IMR-90 (cell line): ENCODE results near the gene VCPKMT. TPM values are rescaled to one million over a fixed set of nuclear protein-coding genes. Genes with fewer than 3 reads are reported as not detected.

Source experiments
- ATAC-seq: fragments of 200-7000 bp; cut with Tn5 transposase; 2 replicates; pipeline ENCODE4 v1.9.1; 2020; ENCODE audit warnings: low read depth, mild to moderate bottlenecking, moderate library complexity
- BruUV-seq: library from RNA; stranded (reverse); fragments of 400-500 nt; replicated peaks from 2 replicates; lab custom pipeline; 2021; lab: Mats Ljungman, UMichigan
- CTCF ChIA-PET: fragments of 300-600 bp; formaldehyde crosslinking; extraction: SDS; loops from one replicate; lab custom pipeline; 2021; ENCODE audit warnings: antibody characterized with exemption; lab: Yijun Ruan, JAX
- POLR2A ChIA-PET: fragments of 300-600 bp; sonication (Branson Sonifier 250); formaldehyde crosslinking; loops from one replicate; lab custom pipeline; 2022; ENCODE audit warnings: antibody characterized with exemption; ENCODE audit not compliant: unreplicated experiment; lab: Charles Lee
- DNase-seq: peaks from one replicate; pipeline ENCODE4 v3.0.0; 2013
- H2AFZ ChIP-seq: replicated peaks from 2 replicates; pipeline ENCODE3; 2013; ENCODE audit warnings: low read length, mild to moderate bottlenecking; ENCODE audit not compliant: poor library complexity
- H2AK5ac ChIP-seq: 2 replicates; pipeline ENCODE4 v1.6.1; 2013; ENCODE audit warnings: low read depth, low read length, inconsistent platforms
- H2AK9ac ChIP-seq: replicated peaks from 2 replicates; pipeline ENCODE3; 2013; ENCODE audit warnings: mild to moderate bottlenecking, low read depth, low read length, moderate library complexity; ENCODE audit not compliant: poor library complexity
- H2BK120ac ChIP-seq: 2 replicates; pipeline ENCODE4 v1.6.1; 2013; ENCODE audit warnings: low read depth, low read length, inconsistent platforms
- H2BK15ac ChIP-seq: 3 replicates; pipeline ENCODE4 v1.6.1; 2013; ENCODE audit warnings: low read depth, low read length, inconsistent platforms
- H2BK20ac ChIP-seq: 2 replicates; pipeline ENCODE4 v1.6.1; 2013; ENCODE audit warnings: low read depth, mild to moderate bottlenecking, inconsistent platforms, low read length, moderate library complexity
- H2BK5ac ChIP-seq: 2 replicates; pipeline ENCODE4 v1.6.1; 2013; ENCODE audit warnings: mild to moderate bottlenecking, low read depth, low read length, inconsistent platforms; ENCODE audit not compliant: poor library complexity, severe bottlenecking
- H3K14ac ChIP-seq: replicated peaks from 2 replicates; pipeline ENCODE4 v1.6.1; 2013; ENCODE audit warnings: low read depth, low read length, inconsistent platforms
- H3K18ac ChIP-seq: 2 replicates; pipeline ENCODE4 v1.6.1; 2013; ENCODE audit warnings: low read depth, low read length, control low read depth
- H3K23ac ChIP-seq: 2 replicates; pipeline ENCODE4 v1.6.1; 2013; ENCODE audit warnings: low read depth, low read length, inconsistent platforms
- H3K27ac ChIP-seq: 2 replicates; pipeline ENCODE4 v1.5.1; 2013; ENCODE audit warnings: mild to moderate bottlenecking, control low read depth, low read length; ENCODE audit not compliant: insufficient read depth
- H3K27me3 ChIP-seq: 2 replicates; pipeline ENCODE4 v1.6.1; 2013; ENCODE audit warnings: low read length; ENCODE audit not compliant: control insufficient read depth, insufficient read depth
- H3K36me3 ChIP-seq: 2 replicates; pipeline ENCODE4 v1.6.1; 2013; ENCODE audit warnings: low read length, mixed read lengths; ENCODE audit not compliant: control insufficient read depth, insufficient read depth
- H3K4ac ChIP-seq: 2 replicates; pipeline ENCODE4 v1.6.1; 2013; ENCODE audit warnings: low read depth, low read length, inconsistent platforms
- H3K4me1 ChIP-seq: 2 replicates; pipeline ENCODE4 v1.6.1; 2013; ENCODE audit warnings: low read length, mixed read lengths; ENCODE audit not compliant: control insufficient read depth, insufficient read depth
- H3K4me2 ChIP-seq: 2 replicates; pipeline ENCODE4 v1.6.1; 2013; ENCODE audit warnings: low read depth, mild to moderate bottlenecking, control low read depth, low read length, moderate library complexity
- H3K4me3 ChIP-seq: 2 replicates; pipeline ENCODE4 v1.5.1; 2013; ENCODE audit warnings: low read depth, mild to moderate bottlenecking, control low read depth, low read length, moderate library complexity; ENCODE audit not compliant: insufficient read depth
- H3K56ac ChIP-seq: 2 replicates; pipeline ENCODE4 v1.6.1; 2013; ENCODE audit warnings: low read length, inconsistent platforms; ENCODE audit not compliant: insufficient read depth; ENCODE audit errors: extremely low read depth
- H3K79me1 ChIP-seq, 2 experiments: 2 replicates each; pipeline ENCODE4 v1.6.1; 2013; ENCODE audit warnings: low read length in 2 of 2, inconsistent platforms in 1 of 2, low read depth in 1 of 2
- H3K9ac ChIP-seq: 2 replicates; pipeline ENCODE4 v1.6.1; 2013; ENCODE audit warnings: low read depth, low read length, control low read depth
- H3K9me1 ChIP-seq: 2 replicates; pipeline ENCODE4 v1.6.1; 2013; ENCODE audit warnings: low read length, inconsistent platforms; ENCODE audit not compliant: insufficient read depth
- H3K9me3 ChIP-seq: 2 replicates; pipeline ENCODE4 v1.6.1; 2013; ENCODE audit warnings: low read length; ENCODE audit not compliant: control insufficient read depth, insufficient read depth
- H4K20me1 ChIP-seq: 2 replicates; pipeline ENCODE4 v1.6.1; 2013; ENCODE audit warnings: low read length, inconsistent platforms; ENCODE audit not compliant: insufficient read depth
- H4K5ac ChIP-seq: 2 replicates; pipeline ENCODE4 v1.6.1; 2013; ENCODE audit warnings: mild to moderate bottlenecking, low read depth, low read length, control low read depth
- H4K8ac ChIP-seq, 2 experiments: 2 replicates each; pipeline ENCODE4 v1.6.1; 2013; ENCODE audit warnings: low read depth in 2 of 2, low read length in 2 of 2, control low read depth in 1 of 2, inconsistent platforms in 1 of 2
- H4K91ac ChIP-seq: 2 replicates; pipeline ENCODE4 v1.6.1; 2013; ENCODE audit warnings: low read depth, low read length, inconsistent platforms; ENCODE audit not compliant: insufficient read depth
- CEBPB ChIP-seq: IDR thresholded peaks from 2 replicates; pipeline ENCODE4 v1.6.1; 2012; ENCODE audit warnings: low read depth, low read length, improper control_type of control experiment
- FOS ChIP-seq: fragments of 150-350 bp; IDR thresholded peaks from 2 replicates; pipeline ENCODE4 v1.6.1; 2016; ENCODE audit warnings: low read depth, low read length
- MXI1 ChIP-seq: IDR thresholded peaks from 2 replicates; pipeline ENCODE4 v1.6.1; 2012; ENCODE audit warnings: low read depth, mild to moderate bottlenecking, low read length, moderate library complexity, borderline replicate concordance
- POLR2A ChIP-seq: IDR thresholded peaks from 2 replicates; pipeline ENCODE4 v1.6.1; 2012; ENCODE audit warnings: mild to moderate bottlenecking, low read depth, low read length
- RAD21 ChIP-seq: IDR thresholded peaks from 2 replicates; pipeline ENCODE4 v1.6.1; 2012; ENCODE audit warnings: low read length, improper control_type of control experiment
- RFX5 ChIP-seq: IDR thresholded peaks from 2 replicates; pipeline ENCODE4 v1.8.0; 2012; ENCODE audit warnings: low read depth, mild to moderate bottlenecking, low read length, moderate library complexity
- SMC3 ChIP-seq: fragments of 150-350 bp; IDR thresholded peaks from 2 replicates; pipeline ENCODE4 v1.6.1; 2016; ENCODE audit warnings: low read depth, mild to moderate bottlenecking, antibody characterized with exemption, low read length, moderate library complexity
- WGBS, 2 experiments: methylation state at CpG; one replicate each; pipeline versions ENCODE4 v1.1.5 to v1.1.7; 2013; ENCODE audit warnings: missing lambda C conversion rate in 2 of 2; ENCODE audit not compliant: insufficient read length in 1 of 2; ENCODE audit errors: extremely low coverage in 2 of 2; 5-methylcytosine and 5-hydroxymethylcytosine counted together
- dilution Hi-C: fragments of 300-500 bp; cut with HindIII; formaldehyde crosslinking; loops from one replicate; pipeline ENCODE4 v1.14.3; 2018; ENCODE audit warnings: low sequenced_read_pairs; ENCODE audit not compliant: unreplicated experiment
- in situ Hi-C: fragments of 300-500 bp; cut with MboI; formaldehyde crosslinking; loops from 3 replicates; pipeline ENCODE4 v1.14.3; 2019; ENCODE audit warnings: low sequenced_read_pairs, inconsistent platforms, mixed read lengths
- intact Hi-C: fragments of 100-400 bp; cut with micrococcal nuclease; formaldehyde crosslinking; loops from 2 replicates; pipeline ENCODE4 v1.10.0; 2022
- polyA plus RNA-seq, 3 experiments: library from polyadenylated mRNA; depleted of rRNA; stranded (reverse); fragments of >200 nt; gene quantifications; 2 replicates each; pipeline ENCODE4 v1.2.3, GENCODE V29; 2012; ENCODE audit warnings: low replicate concordance in 1 of 3
- total RNA-seq: library from RNA; depleted of rRNA; stranded (reverse); fragments of >200 nt; gene quantifications from 2 replicates; pipeline ENCODE4 v1.2.3, GENCODE V29; 2012
- TF ChIP-seq, protein P1 (sequence below): fragments of 150-350 bp; IDR thresholded peaks from 2 replicates; pipeline ENCODE4 v1.6.1; 2016; ENCODE audit warnings: low read depth, mild to moderate bottlenecking, low read length, moderate library complexity, borderline replicate concordance
- TF ChIP-seq, protein P2 (sequence below): conservative IDR thresholded peaks from 2 replicates; pipeline ENCODE4 v1.5.1; 2012; ENCODE audit warnings: mild to moderate bottlenecking, low read depth, low read length, improper control_type of control experiment

VCPKMT gene
- total and polyA plus RNA-seq, 2 of the 4 experiments (the other 2 are of a cell fraction) = 2.5 to 4.7 TPM

DNA sequence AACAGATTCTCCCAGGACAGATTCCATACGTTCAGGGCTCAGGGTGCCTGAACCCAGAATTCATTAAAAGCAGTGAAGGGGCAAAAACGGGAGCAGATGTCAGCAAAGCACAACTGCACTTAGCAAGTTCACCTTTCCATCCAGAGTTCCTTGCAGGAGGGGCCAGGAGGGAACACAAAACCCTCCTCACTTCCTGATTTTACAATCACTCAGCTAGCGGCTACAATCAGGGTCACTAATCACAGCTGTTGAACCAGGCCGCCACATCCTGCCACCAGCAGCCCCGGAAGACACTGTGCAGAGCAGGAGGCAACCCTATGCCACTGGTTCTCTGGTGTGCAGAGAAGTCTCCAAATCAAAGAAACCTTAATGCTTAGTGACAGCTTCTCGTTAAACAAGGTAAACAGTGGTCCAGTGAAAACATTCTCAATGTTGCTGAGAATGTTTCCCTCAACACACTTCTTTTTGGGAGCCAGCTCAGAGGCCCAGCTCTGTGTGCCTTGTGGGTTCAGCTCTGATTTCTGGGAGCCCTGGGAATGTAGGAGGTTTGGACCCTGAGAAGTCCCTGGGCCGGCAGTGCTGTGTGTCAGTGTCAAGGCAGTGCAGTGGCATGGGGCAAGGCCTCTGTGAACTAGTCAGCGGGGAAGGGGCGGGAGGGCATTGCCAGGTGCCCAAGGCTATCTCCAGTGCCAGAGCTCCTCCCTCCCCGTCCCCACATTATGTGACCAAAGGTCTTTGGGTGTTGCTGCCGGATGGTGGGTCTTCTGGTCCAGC, 54.5 kb downstream of the VCPKMT start (continued):
- TF ChIP-seq RFX5 = no peak
- no peak for TF ChIP-seq MXI1

DNA sequence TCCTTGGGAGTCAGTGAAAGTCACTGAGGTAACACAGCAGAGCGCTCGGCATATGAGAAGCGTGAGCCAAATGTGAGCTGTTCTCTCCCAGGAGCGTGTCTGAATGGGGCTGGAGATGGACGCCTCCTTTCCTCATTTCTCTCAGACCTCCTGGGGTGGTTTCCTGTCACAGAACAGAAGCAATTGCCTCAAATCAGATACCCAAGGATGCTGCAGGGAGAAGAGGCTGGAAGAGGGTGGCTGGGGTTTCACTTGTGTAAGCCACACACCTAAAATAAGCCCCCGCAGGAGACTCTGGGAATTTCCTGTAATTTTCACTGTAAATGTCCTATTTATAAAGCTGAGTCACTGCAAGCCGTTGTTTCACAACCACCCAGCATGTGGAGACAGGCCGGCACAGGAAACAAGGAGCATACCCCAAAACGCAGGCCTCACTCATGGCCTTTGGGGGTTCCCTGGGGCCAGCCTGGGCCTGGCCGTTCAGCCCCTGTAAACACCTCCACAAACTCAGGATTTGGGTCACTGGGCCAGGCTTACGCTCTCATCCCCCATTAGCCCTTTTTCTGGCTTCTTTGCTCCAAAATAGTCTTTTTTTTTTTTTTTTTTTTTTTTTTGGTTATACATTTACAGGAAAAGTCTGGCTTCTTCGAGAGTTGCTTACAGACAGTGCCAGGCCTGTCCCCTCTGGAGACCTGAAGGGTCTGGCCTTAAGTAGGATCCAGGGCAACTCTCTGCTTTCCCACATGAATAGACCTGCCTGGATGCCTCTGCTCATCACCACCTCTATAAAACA, 55.3 kb downstream of the VCPKMT start:
- no TSS peak for BruUV-seq
- peak; percentile 79 for ATAC-seq
- Histone ChIP-seq H3K9me1 (peaks cover 37% of the 10 kb centered on the region), H3K79me1 (peaks cover 0 to 9% of the 10 kb centered on the region in 2 experiments; a peak in 2 of 4 replicates), H3K4me2 (peak overlapping the region; percentile 69), H2AK9ac (peak overlapping the region; percentile 92), H2BK5ac (peak overlapping the region; percentile 94), H2BK20ac (peak overlapping the region; percentile 99), H3K9ac (peak overlapping the region; percentile 56), H3K23ac (peak overlapping the region; percentile 99), H2AFZ (peak overlapping the region; percentile 88), H3K27me3 (no peaks in the 10 kb centered on the region), H4K91ac (peak overlapping the region; percentile 98), H3K36me3 (no peaks in the 10 kb centered on the region), H2AK5ac (peak overlapping the region; percentile 95), H3K56ac (peak overlapping the region; percentile 94), H2BK15ac (peak overlapping the region; percentile 99), H3K9me3 (no peaks in the 10 kb centered on the region), H3K27ac (peak overlapping the region; percentile 92), H3K4me3 (no peak overlapping the region; the same call in 1 of the 2 replicates), H3K4ac (peak overlapping the region; percentile 98), H4K8ac (peak overlapping the region; percentile 94 to 97), H2BK120ac (peak overlapping the region; percentile 100), H3K14ac (peak overlapping the region; percentile 97), H4K20me1 (no peaks in the 10 kb centered on the region), H3K4me1 (peaks cover 33% of the 10 kb centered on the region), H3K18ac (peak overlapping the region; percentile 90), H4K5ac (peak overlapping the region; percentile 88)
- dilution Hi-C loops = no loop called here
- POLR2A ChIA-PET = interaction anchor here (0.8 kb wide), 1 partner anchor 17 kb away, joined by 3 read pairs; no protein-coding TSS in a partner anchor
- CTCF ChIA-PET = interaction anchor here (0.6 to 1.7 kb wide), 4 partner anchors 50 to 201 kb away, joined by 3 to 7 read pairs (median 3); no protein-coding TSS in a partner anchor
- intact Hi-C loops = loop anchor here (5.0 kb wide), 1 partner anchor 194 kb away; no protein-coding TSS in a partner anchor
- DNase-seq = peak; percentile 95
- in situ Hi-C loops = no loop called here
- WGBS, 2 experiments = 0% methylated on average over 3 of the region's 12 CpGs; no CpG with 5 or more reads in 1 of the 2 experiments
- TF ChIP-seq, protein P1, sequence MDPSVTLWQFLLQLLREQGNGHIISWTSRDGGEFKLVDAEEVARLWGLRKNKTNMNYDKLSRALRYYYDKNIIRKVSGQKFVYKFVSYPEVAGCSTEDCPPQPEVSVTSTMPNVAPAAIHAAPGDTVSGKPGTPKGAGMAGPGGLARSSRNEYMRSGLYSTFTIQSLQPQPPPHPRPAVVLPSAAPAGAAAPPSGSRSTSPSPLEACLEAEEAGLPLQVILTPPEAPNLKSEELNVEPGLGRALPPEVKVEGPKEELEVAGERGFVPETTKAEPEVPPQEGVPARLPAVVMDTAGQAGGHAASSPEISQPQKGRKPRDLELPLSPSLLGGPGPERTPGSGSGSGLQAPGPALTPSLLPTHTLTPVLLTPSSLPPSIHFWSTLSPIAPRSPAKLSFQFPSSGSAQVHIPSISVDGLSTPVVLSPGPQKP = no peak
- TF ChIP-seq CEBPB (peak; percentile 98), SMC3 (no peak), FOS (peak; percentile 89), POLR2A (peak; percentile 7), MXI1 (peak; percentile 58; the same call in 1 of the 2 replicates), RAD21 (peak; percentile 40; the same call in 1 of the 2 replicates)
- TF ChIP-seq, protein P2, sequence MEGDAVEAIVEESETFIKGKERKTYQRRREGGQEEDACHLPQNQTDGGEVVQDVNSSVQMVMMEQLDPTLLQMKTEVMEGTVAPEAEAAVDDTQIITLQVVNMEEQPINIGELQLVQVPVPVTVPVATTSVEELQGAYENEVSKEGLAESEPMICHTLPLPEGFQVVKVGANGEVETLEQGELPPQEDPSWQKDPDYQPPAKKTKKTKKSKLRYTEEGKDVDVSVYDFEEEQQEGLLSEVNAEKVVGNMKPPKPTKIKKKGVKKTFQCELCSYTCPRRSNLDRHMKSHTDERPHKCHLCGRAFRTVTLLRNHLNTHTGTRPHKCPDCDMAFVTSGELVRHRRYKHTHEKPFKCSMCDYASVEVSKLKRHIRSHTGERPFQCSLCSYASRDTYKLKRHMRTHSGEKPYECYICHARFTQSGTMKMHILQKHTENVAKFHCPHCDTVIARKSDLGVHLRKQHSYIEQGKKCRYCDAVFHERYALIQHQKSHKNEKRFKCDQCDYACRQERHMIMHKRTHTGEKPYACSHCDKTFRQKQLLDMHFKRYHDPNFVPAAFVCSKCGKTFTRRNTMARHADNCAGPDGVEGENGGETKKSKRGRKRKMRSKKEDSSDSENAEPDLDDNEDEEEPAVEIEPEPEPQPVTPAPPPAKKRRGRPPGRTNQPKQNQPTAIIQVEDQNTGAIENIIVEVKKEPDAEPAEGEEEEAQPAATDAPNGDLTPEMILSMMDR = no peak; the same call in 1 of the 2 replicates
